Ureter (tissue), 1 donor: ENCODE results near the gene TLE1. TPM values are rescaled to one million over a fixed set of nuclear protein-coding genes. Genes with fewer than 3 reads are reported as not detected.
"Not testable (repeated sequence)": the region's sequence is repeated elsewhere in the genome, so short reads cannot be mapped to it uniquely, and the experiment has no call there.

Source experiments
- DNase-seq: peaks from one replicate; pipeline ENCODE4 v3.0.0-alpha.2; 2020; ENCODE audit warnings: low spot score
- total RNA-seq: library from RNA; stranded (reverse); gene quantifications from one replicate; pipeline ENCODE4 v1.2.4, GENCODE V29; 2023
- donor health status: DM: yes; HTN: yes; CAD: no.

Gene TLE1
- total RNA-seq, 1 donor from 2014 or later = 74.0 TPM

GRCh38 chr9:81652058-81652687 lies 37.2 kb downstream of the TLE1 start:
- DNase-seq = no peak

GRCh38 chr9:81650586-81651515 lies 38.5 kb downstream of the TLE1 start:
- no peak for DNase-seq

GRCh38 chr9:81649475-81650240 lies 39.7 kb downstream of the TLE1 start:
- DNase-seq = no peak

- no peak for DNase-seq
Observed at GRCh38 chr9:81648891-81649290, 40.5 kb downstream of the TLE1 start.

GRCh38 chr9:81646337-81646736 lies 43.0 kb downstream of the TLE1 start:
- DNase-seq = no peak

- not testable (repeated sequence) for DNase-seq
Observed at GRCh38 chr9:81644513-81644912, 44.8 kb downstream of the TLE1 start.

- DNase-seq = no peak
Observed at GRCh38 chr9:81637276-81637675, 52.1 kb downstream of the TLE1 start.

- DNase-seq = no peak
Observed at GRCh38 chr9:81636255-81636599, 53.1 kb downstream of the TLE1 start.

- no peak for DNase-seq
Observed at GRCh38 chr9:81635521-81636254, 53.7 kb downstream of the TLE1 start.

GRCh38 chr9:81634915-81635516 lies 54.3 kb downstream of the TLE1 start:
- DNase-seq = no peak

GRCh38 chr9:81633952-81634854 lies 55.1 kb downstream of the TLE1 start:
- DNase-seq = no peak

GRCh38 chr9:81632599-81632998 lies 56.7 kb downstream of the TLE1 start:
- no peak for DNase-seq

GRCh38 chr9:81631218-81631745 lies 58.1 kb downstream of the TLE1 start:
- no peak for DNase-seq

- DNase-seq = no peak
Observed at GRCh38 chr9:81629440-81629839, 59.9 kb downstream of the TLE1 start.

GRCh38 chr9:81628897-81629296 lies 60.5 kb downstream of the TLE1 start:
- no peak for DNase-seq

- no peak for DNase-seq
Observed at GRCh38 chr9:81627481-81627880, 61.9 kb downstream of the TLE1 start.

- DNase-seq = no peak
Observed at GRCh38 chr9:81626511-81626910, 62.8 kb downstream of the TLE1 start.

- DNase-seq = no peak
Observed at GRCh38 chr9:81625969-81626368, 63.4 kb downstream of the TLE1 start.

GRCh38 chr9:81623778-81624177 lies 65.6 kb downstream of the TLE1 start:
- DNase-seq = no peak
